H9 (cell line): ENCODE data around the gene LRRFIP1. TPM values are rescaled to one million over a fixed set of nuclear protein-coding genes. Genes with fewer than 3 reads are reported as not detected.

Experiments
- DNase-seq: peaks from one replicate; pipeline ENCODE4 v3.0.0-alpha.2; 2017
- H2AFZ ChIP-seq: one replicate; pipeline ENCODE4 v1.6.1; 2013; ENCODE audit warnings: mild to moderate bottlenecking, low read length, control low read depth, moderate library complexity
- H2AK5ac ChIP-seq: 2 replicates; pipeline ENCODE4 v1.6.1; 2013; ENCODE audit warnings: low read length, control low read depth, mixed read lengths; ENCODE audit not compliant: insufficient read length
- H2BK120ac ChIP-seq: one replicate; pipeline ENCODE4 v1.6.1; 2013; ENCODE audit warnings: low read depth, mild to moderate bottlenecking, low read length, control low read depth, inconsistent platforms; ENCODE audit not compliant: poor library complexity, severe bottlenecking
- H2BK12ac ChIP-seq: 2 replicates; pipeline ENCODE4 v1.6.1; 2013; ENCODE audit warnings: low read length, control low read depth, mixed read lengths, low read depth; ENCODE audit not compliant: insufficient read length
- H2BK15ac ChIP-seq: 2 replicates; pipeline ENCODE4 v1.6.1; 2013; ENCODE audit warnings: low read depth, low read length, control low read depth
- H2BK20ac ChIP-seq: one replicate; pipeline ENCODE4 v1.6.1; 2013; ENCODE audit warnings: low read depth, mild to moderate bottlenecking, low read length, control low read depth, inconsistent platforms; ENCODE audit not compliant: poor library complexity, severe bottlenecking
- H2BK5ac ChIP-seq: 2 replicates; pipeline ENCODE4 v1.6.1; 2013; ENCODE audit warnings: low read length, control low read depth, mixed read lengths; ENCODE audit not compliant: insufficient read length
- H3K14ac ChIP-seq: 2 replicates; pipeline ENCODE4 v1.6.1; 2013; ENCODE audit warnings: low read length, control low read depth; ENCODE audit not compliant: insufficient read depth
- H3K18ac ChIP-seq: 2 replicates; pipeline ENCODE4 v1.6.1; 2013; ENCODE audit warnings: low read depth, mild to moderate bottlenecking, mixed read lengths, low read length, control low read depth; ENCODE audit not compliant: insufficient read length
- H3K23ac ChIP-seq: 2 replicates; pipeline ENCODE4 v1.6.1; 2013; ENCODE audit warnings: low read length, control low read depth, mixed read lengths, low read depth; ENCODE audit not compliant: insufficient read length
- H3K23me2 ChIP-seq: 2 replicates; pipeline ENCODE4 v1.6.1; 2013; ENCODE audit warnings: low read depth, mild to moderate bottlenecking, mixed read lengths, low read length, control low read depth; ENCODE audit not compliant: insufficient read length, poor library complexity, severe bottlenecking
- H3K27ac ChIP-seq: 2 replicates; pipeline ENCODE4 v1.5.1; 2013; ENCODE audit warnings: low read length, control low read depth, mixed read lengths, low read depth; ENCODE audit not compliant: insufficient read length
- H3K27me3 ChIP-seq: 2 replicates; pipeline ENCODE4 v1.6.1; 2013; ENCODE audit warnings: low read length, control low read depth, inconsistent platforms; ENCODE audit not compliant: insufficient read depth
- H3K4ac ChIP-seq: 2 replicates; pipeline ENCODE4 v1.6.1; 2013; ENCODE audit warnings: low read depth, mild to moderate bottlenecking, control low read depth, inconsistent platforms, low read length, moderate library complexity
- H3K4me1 ChIP-seq: 2 replicates; pipeline ENCODE4 v1.6.1; 2013; ENCODE audit warnings: low read length, control low read depth, inconsistent platforms; ENCODE audit not compliant: insufficient read depth
- H3K4me2 ChIP-seq: 2 replicates; pipeline ENCODE4 v1.6.1; 2013; ENCODE audit warnings: low read length, control low read depth, mixed read lengths; ENCODE audit not compliant: insufficient read length, insufficient read depth
- H3K56ac ChIP-seq: 2 replicates; pipeline ENCODE4 v1.6.1; 2013; ENCODE audit warnings: low read depth, mild to moderate bottlenecking, mixed read lengths, low read length, control low read depth; ENCODE audit not compliant: insufficient read length
- H3K79me1 ChIP-seq: 2 replicates; pipeline ENCODE4 v1.6.1; 2013; ENCODE audit warnings: low read depth, mild to moderate bottlenecking, moderate library complexity, low read length, control low read depth, inconsistent platforms; ENCODE audit not compliant: insufficient read depth, poor library complexity, severe bottlenecking
- H3K79me2 ChIP-seq: 2 replicates; pipeline ENCODE4 v1.6.1; 2013; ENCODE audit warnings: low read length, control low read depth, inconsistent platforms; ENCODE audit not compliant: insufficient read depth
- H3K9ac ChIP-seq: 2 replicates; pipeline ENCODE4 v1.6.1; 2013; ENCODE audit warnings: low read length, control low read depth, mixed read lengths; ENCODE audit not compliant: insufficient read length; ENCODE audit errors: extremely low read depth
- H3K9me3 ChIP-seq: one replicate; pipeline ENCODE4 v1.6.1; 2013; ENCODE audit warnings: low read depth, low read length, inconsistent platforms; ENCODE audit not compliant: control insufficient read depth
- H3T11ph ChIP-seq: one replicate; pipeline ENCODE4 v1.6.1; 2013; ENCODE audit warnings: mild to moderate bottlenecking, low read length, control low read depth, inconsistent platforms
- H4K20me1 ChIP-seq: one replicate; pipeline ENCODE4 v1.6.1; 2013; ENCODE audit not compliant: control insufficient read depth, insufficient read length, insufficient read depth
- H4K5ac ChIP-seq: 2 replicates; pipeline ENCODE4 v1.6.1; 2013; ENCODE audit warnings: low read depth, mild to moderate bottlenecking, mixed read lengths, low read length, control low read depth; ENCODE audit not compliant: insufficient read length
- H4K8ac ChIP-seq: replicated peaks from 2 replicates; pipeline ENCODE4 v1.6.1; 2013; ENCODE audit warnings: low read length, control low read depth, mixed read lengths, low read depth; ENCODE audit not compliant: insufficient read length
- H4K91ac ChIP-seq: 2 replicates; pipeline ENCODE4 v1.6.1; 2013; ENCODE audit warnings: low read depth, mild to moderate bottlenecking, moderate library complexity, mixed read lengths, low read length, control low read depth; ENCODE audit not compliant: insufficient read length
- H3K27ac Mint-ChIP-seq, 3 experiments: 2 replicates in 2 of 3; 3 replicates in 1 of 3; pipeline ENCODE4 v1.8.0; 2020 to 2021; ENCODE audit warnings: mixed read lengths in 3 of 3, mild to moderate bottlenecking in 1 of 3, moderate library complexity in 1 of 3
- H3K27me3 Mint-ChIP-seq: 2 replicates; pipeline ENCODE4 v1.8.0; 2021; ENCODE audit warnings: low read depth, mild to moderate bottlenecking, moderate library complexity, mixed read lengths
- H3K36me3 Mint-ChIP-seq, 3 experiments: 2 replicates in 2 of 3; 3 replicates in 1 of 3; pipeline ENCODE4 v1.8.0; 2020 to 2021; ENCODE audit warnings: low read depth in 3 of 3, mixed read lengths in 3 of 3; ENCODE audit not compliant: insufficient read depth in 1 of 3
- H3K4me1 Mint-ChIP-seq, 2 experiments: 2 replicates each; pipeline ENCODE4 v1.8.0; 2020; ENCODE audit warnings: mixed read lengths in 2 of 2
- H3K4me3 Mint-ChIP-seq, 2 experiments: 2 replicates in 1 of 2; 3 replicates in 1 of 2; pipeline ENCODE4 v1.8.0; 2020 to 2021; ENCODE audit warnings: mild to moderate bottlenecking in 2 of 2, mixed read lengths in 2 of 2, moderate library complexity in 1 of 2
- H3K9me3 Mint-ChIP-seq, 2 experiments: 2 replicates in 1 of 2; 3 replicates in 1 of 2; pipeline ENCODE4 v1.8.0; 2020; ENCODE audit warnings: mild to moderate bottlenecking in 2 of 2, mixed read lengths in 2 of 2, moderate library complexity in 1 of 2
- WGBS: extraction: QIAGEN DNeasy Blood & Tissue Kit; methylation state at CpG from one replicate; pipeline ENCODE4 v1.1.7; 2013; ENCODE audit warnings: missing lambda C conversion rate, low lambda C conversion rate, mixed read lengths; ENCODE audit not compliant: insufficient read length; ENCODE audit errors: extremely low coverage; 5-methylcytosine and 5-hydroxymethylcytosine counted together
- total RNA-seq: library from RNA; stranded (reverse); gene quantifications from 2 replicates; pipeline ENCODE4 v1.2.1, GENCODE V29; 2021
- TF ChIP-seq, protein P1 (sequence below): fragments of 200-600 bp; sonication (generic); conservative IDR thresholded peaks from 3 replicates; pipeline ENCODE4 v1.8.0; 2021; ENCODE audit warnings: antibody characterized with exemption, mild to moderate bottlenecking

LRRFIP1 gene
- total RNA-seq, 1 experiment from 2014 or later: 38.5 TPM

DNA sequence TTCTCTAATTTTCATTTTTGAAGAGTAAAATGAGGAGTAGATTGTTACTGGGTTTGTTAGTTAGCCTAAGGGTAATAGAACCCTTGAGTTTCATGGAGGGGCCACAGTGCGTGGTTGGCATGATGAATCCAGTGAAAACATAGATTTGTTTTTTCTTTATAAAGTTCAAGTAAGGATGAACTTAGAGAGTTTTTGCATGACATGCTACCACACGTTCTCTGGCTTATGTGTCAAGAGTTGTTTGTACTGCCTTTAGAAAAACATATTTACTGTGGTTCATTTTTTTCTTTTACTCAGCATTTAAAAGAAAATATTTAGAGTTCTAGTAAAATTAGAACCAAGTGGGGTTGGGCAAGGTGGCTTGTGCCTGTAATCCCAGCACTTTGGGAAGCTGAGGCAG lies 193.0 kb downstream of the LRRFIP1 start:
- H2BK15ac ChIP-seq: no peak overlapping the region
- no CpG with 5 or more reads among the region's 2 CpGs for WGBS
- no peak overlapping the region for H2AK5ac ChIP-seq
- H4K91ac ChIP-seq: no peak overlapping the region
- no peak overlapping the region for H2BK20ac ChIP-seq
- no peaks in the 10 kb centered on the region for H3K23me2 ChIP-seq
- H3K4me1 ChIP-seq: no peaks in the 10 kb centered on the region
- no peak for DNase-seq
- Mint-ChIP-seq H3K4me1 (no peaks in the 10 kb centered on the region), H3K36me3 (no peaks in the 10 kb centered on the region), H3K27me3 (peaks cover 12% of the 10 kb centered on the region; the same call in 1 of the 2 replicates), H3K9me3 (no peaks in the 10 kb centered on the region), H3K27ac (no peak overlapping the region), H3K4me3 (no peak overlapping the region)
- no peak overlapping the region for H4K5ac ChIP-seq
- no peaks in the 10 kb centered on the region for H3K9me3 ChIP-seq
- H3K23ac ChIP-seq: no peak overlapping the region
- no peak overlapping the region for H2BK5ac ChIP-seq
- H2BK12ac ChIP-seq: no peak overlapping the region
- H3K4me2 ChIP-seq: no peak overlapping the region
- H3K27ac ChIP-seq: no peak overlapping the region
- H3T11ph ChIP-seq: no peak overlapping the region
- no peak overlapping the region for H3K18ac ChIP-seq
- no peak overlapping the region for H2BK120ac ChIP-seq
- no peaks in the 10 kb centered on the region for H3K79me1 ChIP-seq
- no peak overlapping the region for H3K56ac ChIP-seq
- no peaks in the 10 kb centered on the region for H3K27me3 ChIP-seq
- no peaks in the 10 kb centered on the region for H3K79me2 ChIP-seq
- H3K9ac ChIP-seq: no peak overlapping the region
- H3K14ac ChIP-seq: no peak overlapping the region
- no peak overlapping the region for H4K8ac ChIP-seq
- H3K4ac ChIP-seq: no peak overlapping the region
- H2AFZ ChIP-seq: no peak overlapping the region
- TF ChIP-seq, protein P1, sequence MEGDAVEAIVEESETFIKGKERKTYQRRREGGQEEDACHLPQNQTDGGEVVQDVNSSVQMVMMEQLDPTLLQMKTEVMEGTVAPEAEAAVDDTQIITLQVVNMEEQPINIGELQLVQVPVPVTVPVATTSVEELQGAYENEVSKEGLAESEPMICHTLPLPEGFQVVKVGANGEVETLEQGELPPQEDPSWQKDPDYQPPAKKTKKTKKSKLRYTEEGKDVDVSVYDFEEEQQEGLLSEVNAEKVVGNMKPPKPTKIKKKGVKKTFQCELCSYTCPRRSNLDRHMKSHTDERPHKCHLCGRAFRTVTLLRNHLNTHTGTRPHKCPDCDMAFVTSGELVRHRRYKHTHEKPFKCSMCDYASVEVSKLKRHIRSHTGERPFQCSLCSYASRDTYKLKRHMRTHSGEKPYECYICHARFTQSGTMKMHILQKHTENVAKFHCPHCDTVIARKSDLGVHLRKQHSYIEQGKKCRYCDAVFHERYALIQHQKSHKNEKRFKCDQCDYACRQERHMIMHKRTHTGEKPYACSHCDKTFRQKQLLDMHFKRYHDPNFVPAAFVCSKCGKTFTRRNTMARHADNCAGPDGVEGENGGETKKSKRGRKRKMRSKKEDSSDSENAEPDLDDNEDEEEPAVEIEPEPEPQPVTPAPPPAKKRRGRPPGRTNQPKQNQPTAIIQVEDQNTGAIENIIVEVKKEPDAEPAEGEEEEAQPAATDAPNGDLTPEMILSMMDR: no peak
- H4K20me1 ChIP-seq: no peaks in the 10 kb centered on the region
